Measurements from ENCODE around the gene SOCS3. TPM values are rescaled to one million over a fixed set of nuclear protein-coding genes. Genes with fewer than 3 reads are reported as not detected.

Gene SOCS3
- total RNA-seq, 1 donor from 2014 or later, result 36.0 TPM

- DNase-seq (ENCODE audit: low read depth), result no peak
- Histone ChIP-seq H3K36me3 (ENCODE audit: control insufficient read depth, insufficient read depth, low read length) (no peaks in the 10 kb centered on the region), H3K4me3 (ENCODE audit: low read depth, low read length) (no peak overlapping the region), H3K27me3 (ENCODE audit: control insufficient read depth, insufficient read depth, low read length) (no peaks in the 10 kb centered on the region)
- no peak for TF ChIP-seq CTCF (IDR thresholded peaks at IDR 0.05; ENCODE audit: insufficient read depth, low read length, poor library complexity, severe bottlenecking)
Measured at GRCh38 chr17:78324391-78325075, 35.3 kb downstream of the SOCS3 start.

GRCh38 chr17:78323826-78324390, 36.0 kb downstream of the SOCS3 start:
- no peaks in the 10 kb centered on the region for H3K27me3 ChIP-seq (ENCODE audit: control insufficient read depth, insufficient read depth, low read length)
- no peak for TF ChIP-seq CTCF (IDR thresholded peaks at IDR 0.05; ENCODE audit: insufficient read depth, low read length, poor library complexity, severe bottlenecking)
- H3K4me3 ChIP-seq (ENCODE audit: low read depth, low read length), result no peak overlapping the region
- DNase-seq (ENCODE audit: low read depth), result no peak
- no peaks in the 10 kb centered on the region for H3K36me3 ChIP-seq (ENCODE audit: control insufficient read depth, insufficient read depth, low read length)

- TF ChIP-seq CTCF (IDR thresholded peaks at IDR 0.05; ENCODE audit: insufficient read depth, low read length, poor library complexity, severe bottlenecking), result no peak
- no peak for DNase-seq (ENCODE audit: low read depth)
- Histone ChIP-seq H3K4me3 (ENCODE audit: low read depth, low read length) (no peak overlapping the region), H3K36me3 (ENCODE audit: control insufficient read depth, insufficient read depth, low read length) (no peaks in the 10 kb centered on the region), H3K27me3 (ENCODE audit: control insufficient read depth, insufficient read depth, low read length) (no peaks in the 10 kb centered on the region)
Measured at GRCh38 chr17:78322858-78323455, 36.9 kb downstream of the SOCS3 start.

GRCh38 chr17:78322327-78322857, 37.5 kb downstream of the SOCS3 start:
- H3K27me3 ChIP-seq (ENCODE audit: control insufficient read depth, insufficient read depth, low read length), result no peaks in the 10 kb centered on the region
- TF ChIP-seq CTCF (IDR thresholded peaks at IDR 0.05; ENCODE audit: insufficient read depth, low read length, poor library complexity, severe bottlenecking), result no peak
- H3K36me3 ChIP-seq (ENCODE audit: control insufficient read depth, insufficient read depth, low read length), result no peaks in the 10 kb centered on the region
- H3K4me3 ChIP-seq (ENCODE audit: low read depth, low read length), result no peak overlapping the region
- DNase-seq (ENCODE audit: low read depth), result no peak

GRCh38 chr17:78318843-78319242, 41.0 kb downstream of the SOCS3 start:
- no peak for TF ChIP-seq CTCF (IDR thresholded peaks at IDR 0.05; ENCODE audit: insufficient read depth, low read length, poor library complexity, severe bottlenecking)
- Histone ChIP-seq H3K4me3 (ENCODE audit: low read depth, low read length) (no peak overlapping the region), H3K27me3 (ENCODE audit: control insufficient read depth, insufficient read depth, low read length) (no peaks in the 10 kb centered on the region), H3K36me3 (ENCODE audit: control insufficient read depth, insufficient read depth, low read length) (no peaks in the 10 kb centered on the region)
- DNase-seq (ENCODE audit: low read depth), result no peak
